Activated CD4-positive, alpha-beta T cell treated with anti-CD3 and anti-CD28 coated beads for 48 hours (primary cell): Measurements from ENCODE around the gene SNX20.
A peak's percentile ranks its signal among the peaks of the same experiment; 100 is the strongest.

ENCODE experiments used
- DNase-seq: peaks from one replicate; pipeline ENCODE4 v3.0.0-alpha.2; 2020

Gene SNX20

DNA sequence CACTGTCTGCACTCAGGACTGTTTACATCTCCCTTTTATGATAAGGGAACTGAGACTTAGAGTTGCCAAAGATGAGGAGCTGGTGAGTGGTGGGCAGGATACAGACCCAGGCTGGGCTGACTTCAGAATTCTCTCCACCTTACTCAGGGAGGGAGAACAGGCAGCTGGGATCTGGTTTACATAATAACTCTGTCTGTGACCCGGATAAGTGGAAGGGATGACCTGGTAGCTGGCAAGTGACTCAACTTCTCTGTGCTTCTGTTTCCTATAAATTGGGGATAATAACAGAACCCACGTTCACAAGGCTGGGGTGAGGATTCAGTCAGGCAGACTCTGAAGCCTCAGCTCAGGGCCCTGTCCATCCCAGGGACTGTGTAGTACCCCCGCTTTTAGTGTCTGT is 2.6 kb downstream of the SNX20 start:
- peak; percentile 16 for DNase-seq

DNA sequence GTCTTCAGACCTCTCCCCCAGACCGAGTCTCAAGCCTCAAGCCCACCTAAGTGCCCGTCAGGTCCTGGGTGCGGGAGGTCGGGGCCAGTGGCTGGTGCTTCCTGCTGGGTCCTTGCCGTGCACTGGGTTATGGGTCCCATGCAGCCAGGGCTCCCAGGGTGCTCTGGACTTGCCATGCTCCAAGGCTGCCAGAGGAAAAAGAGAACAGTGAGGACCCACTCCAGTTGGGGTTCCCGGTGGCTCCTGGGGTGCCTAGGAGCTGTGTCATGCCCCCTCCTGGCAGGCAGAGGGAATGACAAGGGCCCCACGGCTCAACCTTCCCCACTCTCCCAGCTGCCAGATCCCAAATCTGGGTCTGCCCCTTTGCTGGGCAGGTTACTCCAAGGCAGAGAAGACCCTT is 3.8 kb downstream of the SNX20 start:
- peak; percentile 31 for DNase-seq

- DNase-seq, result no peak
Observed at GRCh38 chr16:50676684-50677225, 4.4 kb downstream of the SNX20 start.

- no peak for DNase-seq
Observed at GRCh38 chr16:50675686-50676610, 5.2 kb downstream of the SNX20 start.

DNA sequence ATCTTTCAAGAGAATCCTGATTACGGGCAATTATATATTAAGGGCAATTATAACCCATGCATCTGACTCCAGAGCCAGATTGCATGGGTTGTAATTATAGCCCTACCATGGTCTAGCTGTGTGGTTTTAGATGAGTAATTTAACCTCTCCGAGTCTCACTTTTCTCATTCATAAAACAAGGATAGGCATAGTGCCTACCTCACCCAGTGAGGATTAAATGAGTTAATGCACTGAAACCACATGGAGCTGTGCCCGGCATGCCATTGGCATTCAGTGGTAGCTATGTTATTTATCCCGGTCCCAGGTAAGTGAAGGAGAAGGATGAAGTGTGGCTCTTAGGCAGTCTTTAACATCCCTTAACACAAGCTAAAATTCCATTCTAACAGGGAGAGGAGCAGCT is 6.3 kb downstream of the SNX20 start:
- no peak for DNase-seq

DNA sequence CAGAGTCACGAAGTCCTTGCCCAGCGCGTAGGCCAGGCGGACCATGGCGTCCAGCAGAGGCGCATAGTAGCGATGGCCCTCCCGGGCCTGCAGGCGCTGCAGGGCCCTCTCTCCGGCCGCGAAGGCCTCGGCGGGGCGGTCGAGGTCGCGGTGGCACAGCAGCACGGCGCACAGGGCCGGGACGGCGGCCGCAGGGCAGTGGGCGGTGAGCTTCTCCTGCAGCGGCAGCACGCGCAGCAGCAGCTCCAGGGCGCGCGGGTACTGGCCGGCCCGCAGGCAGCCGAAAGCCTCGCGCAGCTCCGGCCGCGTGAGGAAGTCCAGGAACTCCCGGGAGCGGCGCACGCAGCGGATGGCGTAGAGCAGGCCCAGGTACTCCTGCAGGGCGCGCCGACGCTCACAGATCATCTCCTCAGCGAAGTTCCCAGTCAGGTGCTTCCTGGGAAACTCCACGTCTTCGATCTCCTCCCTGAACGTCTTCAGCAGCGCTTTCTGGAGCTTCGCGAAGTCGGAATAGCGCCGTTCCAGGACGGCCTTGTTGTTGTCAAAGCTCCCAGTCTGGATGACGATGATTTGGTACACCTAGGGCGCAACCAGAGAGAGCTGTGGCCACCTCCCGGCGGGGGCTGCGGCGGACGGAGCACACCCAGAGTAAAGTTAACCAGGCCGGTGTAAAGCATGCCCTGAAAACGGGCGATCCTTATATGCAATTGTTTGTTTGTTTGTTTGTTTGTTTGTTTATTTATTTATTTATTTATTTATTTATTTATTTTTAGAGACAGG is 7.4 kb downstream of the SNX20 start:
- no peak for DNase-seq

- peak; percentile 77 for DNase-seq
Observed at GRCh38 chr16:50671644-50672260, 9.4 kb downstream of the SNX20 start.

- DNase-seq, result no peak
Observed at GRCh38 chr16:50670476-50670875, 10.6 kb downstream of the SNX20 start.

DNA sequence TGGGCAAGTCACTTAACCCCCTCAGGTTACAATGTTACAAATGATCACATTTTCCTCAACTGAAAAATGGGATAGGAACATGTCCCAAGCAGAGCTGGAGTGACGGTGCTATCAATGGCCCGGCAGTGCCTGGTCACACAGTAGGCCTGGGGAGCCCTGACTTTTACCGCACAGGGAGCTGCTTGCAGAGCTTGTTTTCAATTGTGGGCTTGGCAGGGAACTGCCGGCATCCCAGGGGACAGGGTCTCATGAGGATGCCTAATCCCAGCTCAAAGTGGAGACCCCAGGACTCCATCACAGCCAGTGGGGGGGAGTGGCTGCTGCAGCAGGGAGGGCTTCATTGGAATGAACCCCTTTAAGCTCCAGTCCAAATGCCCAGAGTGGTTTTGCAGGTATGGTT is 11.4 kb downstream of the SNX20 start:
- DNase-seq, result no peak

DNA sequence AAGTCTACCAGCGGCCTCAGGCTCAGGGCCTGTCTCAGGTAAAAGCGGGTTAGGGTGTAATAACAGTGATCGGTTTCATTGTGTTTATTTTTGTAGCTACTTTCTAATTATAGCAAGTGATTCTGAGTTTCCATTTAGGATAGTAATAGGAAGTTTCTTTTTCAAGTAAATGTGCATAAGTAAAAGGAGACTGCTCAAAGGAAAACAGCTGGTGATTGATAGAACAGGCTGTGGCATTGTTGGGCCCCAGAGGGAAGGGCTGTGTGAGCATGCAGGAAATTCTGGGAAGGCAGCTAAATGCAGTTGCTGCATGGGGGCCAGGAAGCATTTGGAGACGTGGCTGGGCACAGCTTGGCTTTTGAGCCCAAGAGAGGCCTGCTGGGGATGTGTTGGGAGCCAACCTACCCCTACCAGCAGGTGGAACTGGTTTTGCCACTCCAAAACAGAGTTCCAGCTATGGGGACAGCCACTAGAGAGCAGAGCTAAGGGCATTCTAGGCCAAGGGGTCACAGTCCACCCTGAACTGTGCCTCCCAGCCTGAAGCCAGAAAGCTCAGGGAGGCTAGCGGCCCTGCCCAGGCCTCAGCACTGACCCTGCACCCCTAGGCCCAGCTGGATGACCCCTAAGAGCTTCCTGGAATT is 12.6 kb downstream of the SNX20 start:
- no peak for DNase-seq

DNA sequence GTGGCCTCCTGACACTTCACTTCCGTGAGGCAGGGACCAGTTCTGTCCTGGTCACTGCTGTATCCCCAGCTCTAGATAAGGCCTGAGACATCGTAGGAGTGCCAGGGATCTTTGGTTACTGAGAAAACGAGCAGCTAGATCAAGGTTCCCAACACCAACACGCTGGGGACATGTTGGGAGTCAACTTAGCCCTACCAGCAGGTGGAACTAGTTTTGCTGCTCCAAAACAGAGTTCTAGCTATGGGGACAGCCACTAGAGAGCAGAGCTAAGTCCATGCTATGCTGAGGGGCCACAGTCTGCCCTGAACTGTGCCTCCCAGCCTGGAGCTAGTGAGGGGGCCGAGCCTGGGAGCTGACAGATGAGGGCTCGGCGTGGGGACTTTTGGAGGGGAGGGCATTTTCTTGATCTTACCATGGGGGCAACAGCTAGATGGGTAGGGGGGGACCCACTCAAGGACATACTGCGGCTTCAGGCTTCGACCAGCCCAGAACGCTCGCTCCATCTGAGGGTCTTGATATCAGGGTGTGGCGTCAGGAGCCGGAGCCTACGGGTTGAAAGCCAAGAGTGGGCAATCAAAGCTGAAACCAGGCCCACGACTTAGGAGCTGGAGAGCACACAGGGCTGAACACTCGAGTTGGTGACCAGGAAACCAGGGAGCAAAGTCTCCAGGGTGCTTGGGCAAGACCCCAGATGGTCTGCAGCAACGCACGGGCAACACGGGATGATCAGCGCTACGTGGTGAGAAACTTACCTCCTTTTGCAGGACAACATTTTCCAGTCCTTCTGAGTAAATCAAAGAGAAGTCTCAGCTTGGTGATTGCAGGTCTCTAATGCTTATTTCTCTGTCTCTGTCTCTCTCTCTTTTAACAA is 13.4 kb downstream of the SNX20 start:
- peak; percentile 7 for DNase-seq

DNA sequence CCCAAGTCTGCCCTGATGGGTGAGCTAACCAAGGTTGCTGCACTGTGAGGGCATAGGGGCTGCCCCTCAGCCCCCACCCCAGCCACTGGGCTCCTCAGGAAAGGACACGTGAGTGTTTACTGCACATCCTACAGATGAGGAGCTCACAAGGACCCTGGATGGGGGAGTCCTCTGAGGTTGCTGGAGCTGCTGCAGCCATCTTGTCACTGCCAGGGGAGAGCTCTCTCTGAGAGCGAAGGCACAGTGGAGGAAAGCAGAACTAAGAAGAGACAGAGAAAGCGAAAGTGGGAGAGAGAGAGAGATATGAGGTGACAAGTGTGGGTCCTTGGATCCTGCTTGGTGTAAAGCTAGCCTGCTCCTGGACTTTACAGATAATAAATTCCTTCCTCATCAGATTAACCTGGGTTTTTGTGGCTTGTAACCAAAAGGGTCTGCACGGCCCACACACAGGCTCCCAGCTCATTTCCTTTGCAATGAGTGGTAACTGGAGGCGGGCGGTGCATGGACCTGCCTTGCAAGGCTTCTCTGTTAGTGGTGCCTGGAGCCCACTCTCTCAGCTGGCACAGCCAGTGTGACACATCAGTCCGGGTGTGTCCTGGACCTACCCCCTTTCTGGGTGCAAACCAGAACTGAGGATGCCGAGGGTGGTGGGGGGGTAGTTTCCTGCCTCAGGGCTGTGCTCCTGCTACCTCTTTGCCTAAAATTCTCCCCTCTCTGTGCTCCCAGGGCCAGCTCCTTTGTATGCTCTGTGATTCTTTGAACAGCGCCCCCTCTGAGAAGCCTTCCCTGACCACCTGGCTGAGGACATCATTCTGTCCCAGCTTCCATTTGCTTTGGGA is 14.2 kb downstream of the SNX20 start:
- peak; percentile 72 for DNase-seq

- DNase-seq, result peak; percentile 89
Observed at GRCh38 chr16:50665128-50665878, 15.8 kb downstream of the SNX20 start.

GRCh38 chr16:50664270-50664669 is 16.8 kb downstream of the SNX20 start:
- DNase-seq, result no peak

- DNase-seq, result no peak
Observed at GRCh38 chr16:50662306-50662940, 18.7 kb downstream of the SNX20 start.

GRCh38 chr16:50659806-50660205 is 21.3 kb downstream of the SNX20 start:
- DNase-seq, result no peak

DNA sequence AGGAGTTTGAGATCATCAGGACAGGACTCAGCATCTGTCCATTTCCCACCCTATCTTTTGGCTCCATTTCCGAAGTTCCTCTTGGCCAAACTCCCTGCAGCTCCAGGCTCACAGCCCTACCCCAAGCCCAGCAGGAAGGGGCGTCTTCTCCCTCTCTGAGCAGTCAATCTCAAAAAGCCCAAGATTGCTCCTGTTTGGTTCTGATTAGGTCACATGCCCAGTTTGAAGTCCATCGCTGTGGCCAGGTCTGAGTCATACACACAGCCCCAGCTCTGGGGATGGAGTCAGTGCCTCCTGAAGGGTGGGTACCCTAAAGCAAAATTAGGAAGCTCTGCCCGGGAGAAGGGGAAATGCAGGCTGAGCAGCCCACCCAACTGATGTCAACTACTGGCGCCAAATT is 23.9 kb downstream of the SNX20 start:
- no peak for DNase-seq

DNA sequence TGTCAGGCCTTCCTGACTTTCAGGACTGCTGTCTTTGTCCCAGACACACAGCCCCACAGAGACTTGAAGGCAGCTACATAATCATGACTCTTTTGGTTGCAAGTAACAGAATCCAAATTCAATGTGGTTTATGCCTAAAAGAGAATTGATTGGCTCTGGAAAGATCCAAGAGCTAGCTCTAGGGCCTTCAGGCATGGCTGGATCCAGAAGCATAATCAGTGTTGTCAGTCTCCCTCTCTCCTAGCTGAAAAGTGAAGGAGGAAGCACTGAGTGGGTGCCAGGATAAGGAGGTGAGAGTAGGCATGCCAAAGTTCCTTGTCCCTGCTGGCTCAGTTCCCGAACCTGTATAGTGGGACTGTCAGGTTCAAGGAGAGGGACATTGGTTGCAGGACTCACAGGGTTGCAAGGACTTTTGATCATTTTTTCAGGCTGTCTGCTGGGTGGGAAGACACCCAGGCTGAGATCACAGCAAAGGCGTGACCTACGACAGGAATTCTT is 25.5 kb downstream of the SNX20 start:
- no peak for DNase-seq
